ENCODE results near the gene MIA2.
A peak's percentile ranks its signal among the peaks of the same experiment; 100 is the strongest.

The MIA2 gene

DNA sequence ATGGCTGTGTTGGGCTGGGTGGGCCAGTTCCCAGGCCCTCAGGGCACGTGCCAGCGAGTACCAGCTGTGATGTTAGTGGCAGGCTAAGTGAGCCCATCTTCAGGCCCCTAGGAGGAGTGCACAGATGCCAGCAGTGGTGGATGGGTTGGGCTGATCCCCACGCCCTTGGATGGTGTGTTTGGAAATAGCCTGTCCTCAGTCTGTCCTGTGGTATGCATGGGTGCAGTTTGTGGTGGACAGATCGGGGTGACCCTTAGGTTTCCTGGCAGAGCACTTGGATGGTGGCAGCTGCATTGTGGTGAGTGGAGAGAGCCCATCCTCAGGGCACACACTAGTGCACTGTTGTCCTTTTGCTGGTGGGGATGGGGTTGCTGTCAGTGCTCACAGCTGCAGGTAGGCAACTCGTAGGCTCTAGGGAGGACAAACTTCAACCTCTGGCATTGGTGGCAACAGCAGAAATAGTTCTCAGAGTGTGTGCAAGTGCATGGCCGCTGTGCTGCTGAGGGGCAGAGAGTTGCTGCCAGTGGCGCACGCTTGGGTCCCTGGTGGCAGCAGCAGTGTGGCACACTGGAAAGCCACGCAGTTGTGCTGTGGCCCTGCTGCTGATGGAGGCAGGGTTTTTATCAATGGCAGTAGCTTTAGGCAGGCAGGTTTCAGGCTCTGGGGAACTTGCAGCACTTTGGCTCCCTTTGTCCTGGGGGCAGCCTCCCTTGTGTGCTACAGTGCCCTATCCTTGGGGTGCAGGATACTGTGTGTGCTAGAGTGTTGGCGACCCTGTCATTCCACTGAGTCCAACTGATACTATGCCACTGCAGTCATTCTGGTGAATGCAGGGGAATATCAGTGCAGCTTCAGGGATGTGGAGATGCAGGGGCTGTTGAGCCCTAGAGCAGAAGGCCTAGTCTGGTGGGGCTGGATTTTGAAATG, 133.0 kb downstream of the MIA2 start:
- Histone ChIP-seq H3K27ac (ENCODE audit: low read depth, low read length, severe bottlenecking) (no peak overlapping the region), H3K4me1 (ENCODE audit: control insufficient read depth, insufficient read depth, low read length, poor library complexity, severe bottlenecking) (peaks cover 10% of the 10 kb centered on the region), H3K36me3 (ENCODE audit: control insufficient read depth, insufficient read depth, low read length) (no peaks in the 10 kb centered on the region), H3K9me3 (ENCODE audit: control insufficient read depth, low read length) (peaks cover 3% of the 10 kb centered on the region), H3K4me3 (ENCODE audit: extremely low read depth, insufficient read depth, low read length, poor library complexity, severe bottlenecking) (no peak overlapping the region)
- WGBS, 2 experiments (ENCODE audit: insufficient coverage in 2 of 2) = 90 to 99% methylated on average over 8 to 9 of the region's 10 CpGs

DNA sequence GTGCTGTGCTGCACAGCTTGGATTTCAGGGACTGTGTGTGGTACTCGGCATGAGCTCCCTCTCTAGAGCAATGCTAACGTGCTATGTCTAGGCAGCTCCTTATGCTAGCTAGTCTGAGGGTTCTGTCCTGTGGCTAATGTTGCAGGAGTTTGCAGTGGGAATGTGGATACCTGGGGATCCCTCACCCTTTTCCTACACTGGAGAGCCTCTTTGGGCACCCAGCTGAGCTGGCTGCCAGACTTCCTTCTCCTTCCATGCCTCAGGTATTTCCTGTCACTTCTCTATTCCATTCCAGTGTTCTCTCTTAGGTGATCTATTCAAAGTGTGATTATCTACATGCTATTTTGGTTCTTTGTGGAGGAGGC, 133.7 kb downstream of the MIA2 start:
- Histone ChIP-seq H3K4me3 (ENCODE audit: extremely low read depth, insufficient read depth, low read length, poor library complexity, severe bottlenecking) (no peak overlapping the region), H3K9me3 (ENCODE audit: control insufficient read depth, low read length) (peaks cover 3% of the 10 kb centered on the region), H3K27ac (ENCODE audit: low read depth, low read length, severe bottlenecking) (no peak overlapping the region), H3K36me3 (ENCODE audit: control insufficient read depth, insufficient read depth, low read length) (no peaks in the 10 kb centered on the region), H3K4me1 (ENCODE audit: control insufficient read depth, insufficient read depth, low read length, poor library complexity, severe bottlenecking) (peaks cover 10% of the 10 kb centered on the region)
- 40% methylated on average over 1 of the region's 2 CpGs; no CpG with 5 or more reads in 1 of the 2 experiments for WGBS, 2 experiments (ENCODE audit: insufficient coverage in 2 of 2)

DNA sequence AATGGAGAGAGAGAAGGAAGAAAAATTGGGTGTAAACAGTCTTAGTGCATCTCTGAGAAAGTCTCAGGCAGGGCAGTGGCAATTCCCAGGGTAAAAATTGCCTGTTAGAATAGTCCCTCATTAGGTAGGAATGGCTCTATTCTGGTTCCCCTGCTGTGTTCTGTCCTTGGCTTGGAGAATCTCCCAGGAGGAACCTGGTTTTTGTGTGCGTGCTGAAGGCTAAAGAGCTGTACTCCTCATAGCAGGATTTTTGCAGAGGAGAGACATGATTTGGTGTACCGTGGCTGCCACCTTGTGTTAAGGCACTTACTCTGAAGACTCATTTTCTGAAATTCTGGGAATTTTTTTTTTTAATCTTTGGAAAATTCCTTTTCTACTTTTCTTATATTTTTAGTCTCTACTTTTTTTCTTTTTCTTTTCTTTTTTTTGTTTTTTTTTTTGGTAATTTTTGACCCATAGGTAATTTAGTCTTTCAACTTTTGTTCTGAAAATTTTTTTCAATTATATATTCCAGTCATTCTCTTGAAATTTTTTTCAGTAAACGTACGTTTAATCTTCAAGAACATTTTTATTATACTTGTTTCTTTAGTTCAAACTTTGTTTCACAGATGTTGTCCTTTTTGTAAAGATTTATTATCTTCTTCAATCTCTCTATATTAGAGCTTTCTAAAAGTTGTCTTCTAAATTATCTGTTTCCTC, 134.7 kb downstream of the MIA2 start:
- WGBS, 2 experiments (ENCODE audit: insufficient coverage in 2 of 2) = 57% methylated on average over 2 of the region's 4 CpGs; no CpG with 5 or more reads in 1 of the 2 experiments
- Histone ChIP-seq H3K36me3 (ENCODE audit: control insufficient read depth, insufficient read depth, low read length) (no peaks in the 10 kb centered on the region), H3K9me3 (ENCODE audit: control insufficient read depth, low read length) (peaks cover 3% of the 10 kb centered on the region), H3K27ac (ENCODE audit: low read depth, low read length, severe bottlenecking) (no peak overlapping the region), H3K4me3 (ENCODE audit: extremely low read depth, insufficient read depth, low read length, poor library complexity, severe bottlenecking) (no peak overlapping the region), H3K4me1 (ENCODE audit: control insufficient read depth, insufficient read depth, low read length, poor library complexity, severe bottlenecking) (peaks cover 10% of the 10 kb centered on the region)

DNA sequence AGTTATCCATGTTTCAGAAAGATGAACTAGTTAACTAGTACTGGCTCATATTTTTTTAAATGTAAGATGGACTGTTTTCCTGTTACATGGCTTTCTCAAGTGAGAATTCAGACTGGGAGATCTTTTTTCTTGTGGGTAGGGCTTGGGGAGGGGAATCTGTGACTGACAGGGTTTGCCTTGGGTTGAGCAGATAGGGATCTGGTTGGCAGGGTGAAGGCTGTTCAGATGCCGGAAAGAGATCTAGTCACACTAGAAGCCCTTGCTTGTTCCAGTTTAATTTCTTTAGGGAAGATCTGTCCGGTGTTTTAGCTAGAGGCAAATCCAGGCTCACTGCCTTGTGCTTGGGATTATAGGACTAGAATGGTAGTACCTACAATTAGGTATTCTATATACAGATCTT, 135.3 kb downstream of the MIA2 start:
- WGBS, 2 experiments (ENCODE audit: insufficient coverage in 2 of 2) = 33 to 86% methylated on average over 1 of the region's 2 CpGs
- Histone ChIP-seq H3K9me3 (ENCODE audit: control insufficient read depth, low read length) (no peaks in the 10 kb centered on the region), H3K27ac (ENCODE audit: low read depth, low read length, severe bottlenecking) (no peak overlapping the region), H3K4me3 (ENCODE audit: extremely low read depth, insufficient read depth, low read length, poor library complexity, severe bottlenecking) (no peak overlapping the region), H3K36me3 (ENCODE audit: control insufficient read depth, insufficient read depth, low read length) (no peaks in the 10 kb centered on the region), H3K4me1 (ENCODE audit: control insufficient read depth, insufficient read depth, low read length, poor library complexity, severe bottlenecking) (peaks cover 10% of the 10 kb centered on the region)

DNA sequence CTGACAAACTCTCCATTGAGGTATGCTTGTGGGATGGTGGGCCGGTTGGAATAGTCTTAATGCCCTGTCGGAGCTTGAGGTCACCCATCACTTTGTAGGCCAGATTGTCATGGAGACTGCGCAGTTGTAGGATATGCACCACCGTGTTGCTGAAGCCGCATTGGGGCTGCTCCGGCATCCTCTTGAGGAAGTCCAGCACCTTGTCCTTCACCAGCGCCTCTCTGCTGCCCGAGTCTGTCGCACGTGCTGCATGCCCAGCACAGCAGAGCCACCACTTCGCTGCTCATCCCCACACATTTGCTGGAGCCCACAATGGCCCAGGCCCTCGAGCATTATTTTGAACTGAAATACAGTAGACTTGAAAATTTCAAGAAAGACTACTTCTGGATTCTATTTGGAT, 136.7 kb downstream of the MIA2 start:
- H3K27ac ChIP-seq (ENCODE audit: low read depth, low read length, severe bottlenecking) = no peak overlapping the region
- no peaks in the 10 kb centered on the region for H3K36me3 ChIP-seq (ENCODE audit: control insufficient read depth, insufficient read depth, low read length)
- H3K4me3 ChIP-seq (ENCODE audit: extremely low read depth, insufficient read depth, low read length, poor library complexity, severe bottlenecking) = no peak overlapping the region
- H3K9me3 ChIP-seq (ENCODE audit: control insufficient read depth, low read length) = no peaks in the 10 kb centered on the region
- WGBS, 2 experiments (ENCODE audit: insufficient coverage in 2 of 2) = 91 to 96% methylated on average over 10 to 12 of the region's 12 CpGs
- H3K4me1 ChIP-seq (ENCODE audit: control insufficient read depth, insufficient read depth, low read length, poor library complexity, severe bottlenecking) = peaks cover 13% of the 10 kb centered on the region

DNA sequence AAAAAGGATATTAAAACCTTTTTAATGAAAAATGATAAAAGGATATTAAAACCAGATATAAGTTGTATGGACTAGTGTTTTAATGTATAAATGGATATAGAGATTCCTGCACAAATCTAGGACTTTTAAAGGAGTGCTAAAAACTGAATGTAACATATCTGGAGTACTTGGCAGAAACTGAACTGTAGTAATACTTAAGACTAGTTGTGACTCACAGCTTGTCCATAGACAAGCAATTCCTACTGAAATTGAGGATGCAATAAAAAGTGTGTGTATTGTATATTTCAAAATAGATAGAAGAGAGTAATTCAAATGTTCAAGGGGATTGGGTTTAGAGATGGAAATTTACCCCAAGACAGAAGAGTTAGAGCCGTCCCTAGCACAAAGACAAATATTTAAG, 138.9 kb downstream of the MIA2 start:
- WGBS, 2 experiments (ENCODE audit: insufficient coverage in 2 of 2) = no CpG with 5 or more reads among the region's 1 CpG
- H3K4me1 ChIP-seq (ENCODE audit: control insufficient read depth, insufficient read depth, low read length, poor library complexity, severe bottlenecking) = peaks cover 15% of the 10 kb centered on the region
- no peak overlapping the region for H3K4me3 ChIP-seq (ENCODE audit: extremely low read depth, insufficient read depth, low read length, poor library complexity, severe bottlenecking)
- no peaks in the 10 kb centered on the region for H3K9me3 ChIP-seq (ENCODE audit: control insufficient read depth, low read length)
- no peak overlapping the region for H3K27ac ChIP-seq (ENCODE audit: low read depth, low read length, severe bottlenecking)
- no peaks in the 10 kb centered on the region for H3K36me3 ChIP-seq (ENCODE audit: control insufficient read depth, insufficient read depth, low read length)

DNA sequence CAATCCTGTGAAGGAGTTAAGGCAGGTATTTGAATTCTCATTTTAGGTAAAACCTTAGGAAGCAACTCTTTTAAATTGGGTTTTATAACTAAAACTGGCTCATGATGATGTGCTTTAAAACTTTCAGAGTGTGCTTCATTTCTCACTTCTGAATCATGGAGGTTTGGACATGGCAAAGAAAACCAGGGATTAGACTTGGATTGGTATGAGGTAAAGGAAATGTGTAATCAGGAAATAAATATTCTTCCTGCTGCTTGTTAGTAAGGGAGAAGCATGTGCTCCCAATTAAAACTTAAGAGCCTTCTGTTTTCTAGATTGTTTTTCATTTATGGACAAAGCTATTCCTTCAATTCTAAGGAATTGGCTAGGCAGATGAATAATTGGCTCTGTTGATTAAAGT, 141.1 kb downstream of the MIA2 start:
- peaks cover 8% of the 10 kb centered on the region for H3K4me1 ChIP-seq (ENCODE audit: control insufficient read depth, insufficient read depth, low read length, poor library complexity, severe bottlenecking)
- H3K36me3 ChIP-seq (ENCODE audit: control insufficient read depth, insufficient read depth, low read length) = no peaks in the 10 kb centered on the region
- no peak overlapping the region for H3K27ac ChIP-seq (ENCODE audit: low read depth, low read length, severe bottlenecking)
- no peaks in the 10 kb centered on the region for H3K9me3 ChIP-seq (ENCODE audit: control insufficient read depth, low read length)
- no peak overlapping the region for H3K4me3 ChIP-seq (ENCODE audit: extremely low read depth, insufficient read depth, low read length, poor library complexity, severe bottlenecking)

DNA sequence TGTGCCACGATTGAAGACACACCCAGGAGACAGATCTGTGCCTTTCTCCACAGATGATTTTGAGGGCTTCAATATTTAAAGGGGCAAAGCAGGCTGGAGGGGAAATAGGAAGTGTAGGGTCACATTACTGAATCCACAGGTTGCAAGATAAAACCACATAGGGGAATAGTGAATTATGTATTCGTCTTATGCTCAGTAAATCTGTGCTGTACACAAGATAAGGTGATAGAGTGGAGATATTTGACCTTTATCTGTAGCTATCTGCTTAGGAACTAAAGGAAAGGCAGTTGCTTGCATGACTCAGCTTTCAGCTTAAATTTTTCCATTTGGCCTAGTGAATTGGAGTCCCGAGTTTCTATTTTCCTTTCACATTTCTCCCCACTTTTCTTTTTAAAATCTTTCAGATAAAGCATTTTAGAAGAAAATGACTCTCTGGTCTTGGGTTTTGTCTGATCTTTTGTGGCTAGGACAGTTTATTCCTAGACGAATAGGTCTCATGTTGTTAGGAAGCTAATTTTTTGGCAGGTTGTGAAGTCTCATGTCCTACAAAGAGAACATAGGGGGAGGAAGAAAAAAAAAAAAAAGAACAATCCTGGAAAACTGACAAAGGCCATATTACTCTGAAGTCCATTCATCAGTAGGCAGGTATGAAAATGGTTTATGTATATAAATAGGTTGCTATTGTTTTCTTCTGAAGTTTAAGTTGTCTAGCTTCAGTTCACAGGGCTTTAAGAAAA, 143.1 kb downstream of the MIA2 start:
- no peak overlapping the region for H3K4me3 ChIP-seq (ENCODE audit: extremely low read depth, insufficient read depth, low read length, poor library complexity, severe bottlenecking)
- H3K36me3 ChIP-seq (ENCODE audit: control insufficient read depth, insufficient read depth, low read length) = no peaks in the 10 kb centered on the region
- H3K4me1 ChIP-seq (ENCODE audit: control insufficient read depth, insufficient read depth, low read length, poor library complexity, severe bottlenecking) = peaks cover 8% of the 10 kb centered on the region
- 74 to 80% methylated on average over 3 of the region's 4 CpGs for WGBS, 2 experiments (ENCODE audit: insufficient coverage in 2 of 2)
- no peaks in the 10 kb centered on the region for H3K9me3 ChIP-seq (ENCODE audit: control insufficient read depth, low read length)
- H3K27ac ChIP-seq (ENCODE audit: low read depth, low read length, severe bottlenecking) = peak overlapping the region; percentile 63

DNA sequence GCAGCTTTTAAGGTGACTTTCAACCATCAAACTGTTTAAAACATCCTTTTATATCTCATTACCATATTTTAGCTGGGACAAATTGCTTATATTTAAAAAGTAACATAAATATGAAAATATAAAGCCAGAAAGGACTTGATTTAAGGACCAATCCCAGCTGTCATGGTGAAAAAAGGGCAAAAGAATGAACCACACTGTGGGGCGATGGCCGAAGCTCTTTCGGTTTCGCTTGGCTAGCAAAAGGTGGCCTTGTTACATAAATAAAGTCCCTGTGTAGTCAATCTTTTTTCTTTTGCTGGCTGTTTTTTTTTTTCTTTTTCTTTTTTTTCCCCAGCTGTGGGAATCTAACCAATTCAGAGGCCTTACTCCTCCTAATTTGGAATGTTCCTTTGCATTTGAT, 147.7 kb downstream of the MIA2 start:
- no peak overlapping the region for H3K27ac ChIP-seq (ENCODE audit: low read depth, low read length, severe bottlenecking)
- H3K36me3 ChIP-seq (ENCODE audit: control insufficient read depth, insufficient read depth, low read length) = no peaks in the 10 kb centered on the region
- no peaks in the 10 kb centered on the region for H3K9me3 ChIP-seq (ENCODE audit: control insufficient read depth, low read length)
- H3K4me3 ChIP-seq (ENCODE audit: extremely low read depth, insufficient read depth, low read length, poor library complexity, severe bottlenecking) = no peak overlapping the region
- peaks cover 4% of the 10 kb centered on the region for H3K4me1 ChIP-seq (ENCODE audit: control insufficient read depth, insufficient read depth, low read length, poor library complexity, severe bottlenecking)
- WGBS, 2 experiments (ENCODE audit: insufficient coverage in 2 of 2) = 96 to 100% methylated on average over 2 to 3 of the region's 4 CpGs

DNA sequence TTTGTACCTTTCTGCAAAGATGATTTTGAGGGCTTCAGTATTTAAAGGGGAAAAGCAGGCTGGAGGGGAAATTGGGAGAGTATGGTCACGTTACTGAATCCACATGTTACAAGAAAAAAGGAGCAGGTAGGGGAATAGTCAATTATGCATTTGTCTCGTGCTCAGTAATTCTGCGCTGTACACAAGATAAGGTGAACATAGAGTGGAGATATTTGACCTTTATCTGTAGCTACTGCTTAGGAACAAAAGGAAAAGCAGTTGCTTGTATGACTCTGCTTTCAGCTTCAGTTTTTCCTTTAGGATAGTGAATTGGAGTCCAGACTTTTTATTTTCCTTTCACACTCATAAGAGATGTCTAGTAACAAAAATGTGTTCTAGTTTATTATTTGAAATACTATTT, 148.7 kb downstream of the MIA2 start:
- 90 to 91% methylated on average over 3 of the region's 3 CpGs for WGBS, 2 experiments (ENCODE audit: insufficient coverage in 2 of 2)
- H3K36me3 ChIP-seq (ENCODE audit: control insufficient read depth, insufficient read depth, low read length) = no peaks in the 10 kb centered on the region
- no peak overlapping the region for H3K27ac ChIP-seq (ENCODE audit: low read depth, low read length, severe bottlenecking)
- no peaks in the 10 kb centered on the region for H3K9me3 ChIP-seq (ENCODE audit: control insufficient read depth, low read length)
- no peak overlapping the region for H3K4me3 ChIP-seq (ENCODE audit: extremely low read depth, insufficient read depth, low read length, poor library complexity, severe bottlenecking)
- no peaks in the 10 kb centered on the region for H3K4me1 ChIP-seq (ENCODE audit: control insufficient read depth, insufficient read depth, low read length, poor library complexity, severe bottlenecking)

Data from mesodermal cell (in vitro differentiated cells).